Heart left ventricle (tissue), 16 donors: Measurements from ENCODE around the gene MTFMT. TPM values are rescaled to one million over a fixed set of nuclear protein-coding genes. Genes with fewer than 3 reads are reported as not detected.
A peak's percentile ranks its signal among the peaks of the same experiment; 100 is the strongest.

Experiments
- ATAC-seq, 4 donors: fragments of 200-7000 bp; cut with Tn5 transposase; one replicate each; pipeline ENCODE4 v1.9.1; 2020 to 2022; ENCODE audit warnings: moderate library complexity in 4 of 4, mild to moderate bottlenecking in 3 of 4, moderate number of reproducible peaks in 1 of 4
- DNase-seq, 5 donors: peaks; one replicate each; pipeline ENCODE4 v3.0.0-alpha.2; 2020
- H3K27ac ChIP-seq, 12 donors: fragments of 200-600 bp; sonication (generic) in 4 of 12; one replicate each; pipeline versions ENCODE4 v1.5.0 to v1.8.0; 2016 to 2022; ENCODE audit warnings: mild to moderate bottlenecking in 2 of 12
- H3K27me3 ChIP-seq, 9 donors: fragments of 200-600 bp; sonication (generic) in 2 of 9; one replicate each; pipeline versions ENCODE4 v1.5.1 to v1.8.0; 2016 to 2022; ENCODE audit warnings: mild to moderate bottlenecking in 3 of 9
- H3K36me3 ChIP-seq, 9 donors: fragments of 200-600 bp; sonication (generic) in 2 of 9; one replicate each; pipeline versions ENCODE4 v1.5.0 to v1.8.0; 2018 to 2022; ENCODE audit warnings: mild to moderate bottlenecking in 2 of 9
- H3K4me1 ChIP-seq, 12 donors: fragments of 200-600 bp; sonication (generic) in 4 of 12; one replicate each; pipeline versions ENCODE4 v1.5.0 to v1.8.0; 2016 to 2022; ENCODE audit warnings: mild to moderate bottlenecking in 3 of 12
- H3K4me3 ChIP-seq, 12 donors: fragments of 200-600 bp; sonication (generic) in 4 of 12; one replicate each; pipeline versions ENCODE4 v1.5.0 to v1.8.0; 2017 to 2022; ENCODE audit warnings: mild to moderate bottlenecking in 9 of 12, moderate library complexity in 4 of 12
- H3K9me3 ChIP-seq, 12 donors: fragments of 200-600 bp; sonication (generic) in 4 of 12; one replicate each; pipeline versions ENCODE4 v1.5.0 to v1.8.0; 2016 to 2022; ENCODE audit warnings: mild to moderate bottlenecking in 1 of 12
- POLR2A ChIP-seq, 2 donors: fragments of 450-650 bp; IDR thresholded peaks; one replicate each; pipeline ENCODE4 v1.6.1; 2017; ENCODE audit warnings: antibody characterized with exemption in 2 of 2, mild to moderate bottlenecking in 2 of 2, moderate library complexity in 2 of 2
- WGBS, 4 donors: extraction: QIAGEN DNeasy Blood & Tissue Kit in 2 of 4; methylation state at CpG; one replicate each; pipeline versions ENCODE4 v1.1.5 to v1.1.7; 2013 to 2018; 5-methylcytosine and 5-hydroxymethylcytosine counted together
- intact Hi-C, 10 donors: fragments of 100-400 bp; cut with DNase I; formaldehyde crosslinking; loops; one replicate each; pipeline versions ENCODE4 v1.11.1 to v1.14.2; 2022
- polyA plus RNA-seq, 2 donors: library from polyadenylated mRNA; stranded (reverse); fragments of 200-250 nt; gene quantifications; one replicate each; pipeline ENCODE4 v1.2.3, GENCODE V29; 2013
- total RNA-seq, 9 donors: library from RNA; depleted of rRNA in 2 of 9; stranded (reverse); fragments of >200 nt in 2 of 9; fragmentation: NEBNext Ultra II Directional in 3 of 9; extraction: Animal tissue kit (Norgen Biotek cat#: 25700) in 3 of 9; gene quantifications; one replicate each; pipeline versions ENCODE4 v1.1.0 to v1.2.4, GENCODE V29; 2016 to 2023
- TF ChIP-seq, protein P1 (sequence below), 12 donors: fragments of 200-600 bp; sonication (generic) in 4 of 12; IDR thresholded peaks; one replicate each; pipeline versions ENCODE4 v1.5.0 to v1.8.0; 2018 to 2022; ENCODE audit warnings: antibody characterized with exemption in 12 of 12, mild to moderate bottlenecking in 5 of 12
- donor health status: ischemic (EF 13 %, LVEDD 7.1; RV severe dilation, severe dysfunction).
- donor health status: healthy with polysubstance abuse.
- donor health status: DM: no; HTN: yes; CAD: no.
- donor health status: DM: no; HTN: no; CAD: no.
- donor health status: ischemic (EF 25% LVEDD 6.9; RV normal size, moderate dysfunction).
- donor health status: ischemic (EF 25% LVEDD 5.7; RV mildly dilated, moderate dysfunction).
- donor health status: healthy.
- donor health status: DM: yes; HTN: yes; CAD: no.
- donor health status: ischemic (EF 35%, LVEDD 5.7; RV mildly dilated, moderate dysfunction).
- donor health status: nonischemic (EF 11% LVEDD 7.7; RV severe dilation, severe dysfunction).
- donor health status: DM: yes; HTN: yes; CAD: no.
- donor health status: PGD.
- donor health status: ischemic (EF 29% LVEDD 5.4; RV normal size, mild dysfunction).
- donor health status: nonischemic (EF 23%, LVEDD 6.1; RV moderate dilation, normal function).

Gene MTFMT
- total and polyA plus RNA-seq, 11 donors = 6.0 to 41.0 (median 19.4) TPM

GRCh38 chr15:65055201-65055870 is 25.9 kb upstream of the MTFMT start:
- H3K4me1 ChIP-seq = peaks cover 0 to 39% (median 19%) of the 10 kb centered on the region in 12 donors
- H3K4me3 ChIP-seq = no peak overlapping the region
- WGBS, 4 donors = 24 to 52% (median 50%) methylated on average over 4 to 6 of the region's 6 CpGs
- H3K27ac ChIP-seq = peak overlapping the region in 10 of 12 donors; percentile 8 to 61 (median 34)
- H3K27me3 ChIP-seq = no peaks in the 10 kb centered on the region
- H3K36me3 ChIP-seq = peaks cover 0 to 35% (median 9%) of the 10 kb centered on the region in 9 donors
- H3K9me3 ChIP-seq = peaks cover 0 to 3% (median 0%) of the 10 kb centered on the region in 12 donors
- DNase-seq (peak in 2 of 5 donors; percentile 64 to 69), ATAC-seq (peak in 3 of 4 donors; percentile 21 to 72 (median 69))
- intact Hi-C loops = loop anchor here in 7 of 10 donors (2.0 to 10.0 kb wide), 6 partner anchors 23 to 239 kb away; partner anchors contain the start of gene RNU5A-1 (in 1 of the 7)
- no peak for TF ChIP-seq POLR2A (IDR thresholded peaks at IDR 0.05)
- TF ChIP-seq, protein P1, sequence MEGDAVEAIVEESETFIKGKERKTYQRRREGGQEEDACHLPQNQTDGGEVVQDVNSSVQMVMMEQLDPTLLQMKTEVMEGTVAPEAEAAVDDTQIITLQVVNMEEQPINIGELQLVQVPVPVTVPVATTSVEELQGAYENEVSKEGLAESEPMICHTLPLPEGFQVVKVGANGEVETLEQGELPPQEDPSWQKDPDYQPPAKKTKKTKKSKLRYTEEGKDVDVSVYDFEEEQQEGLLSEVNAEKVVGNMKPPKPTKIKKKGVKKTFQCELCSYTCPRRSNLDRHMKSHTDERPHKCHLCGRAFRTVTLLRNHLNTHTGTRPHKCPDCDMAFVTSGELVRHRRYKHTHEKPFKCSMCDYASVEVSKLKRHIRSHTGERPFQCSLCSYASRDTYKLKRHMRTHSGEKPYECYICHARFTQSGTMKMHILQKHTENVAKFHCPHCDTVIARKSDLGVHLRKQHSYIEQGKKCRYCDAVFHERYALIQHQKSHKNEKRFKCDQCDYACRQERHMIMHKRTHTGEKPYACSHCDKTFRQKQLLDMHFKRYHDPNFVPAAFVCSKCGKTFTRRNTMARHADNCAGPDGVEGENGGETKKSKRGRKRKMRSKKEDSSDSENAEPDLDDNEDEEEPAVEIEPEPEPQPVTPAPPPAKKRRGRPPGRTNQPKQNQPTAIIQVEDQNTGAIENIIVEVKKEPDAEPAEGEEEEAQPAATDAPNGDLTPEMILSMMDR (IDR thresholded peaks at IDR 0.05) = no peak

GRCh38 chr15:65054333-65055200 is 25.1 kb upstream of the MTFMT start:
- DNase-seq = peak; percentile 75 to 86 (median 78)
- H3K36me3 ChIP-seq = peaks cover 0 to 35% (median 9%) of the 10 kb centered on the region in 9 donors

GRCh38 chr15:65052956-65053355 is 23.5 kb upstream of the MTFMT start:
- TF ChIP-seq POLR2A (IDR thresholded peaks at IDR 0.05) = no peak
- TF ChIP-seq, protein P1 (IDR thresholded peaks at IDR 0.05) = no peak
- Histone ChIP-seq H3K27ac (no peak overlapping the region), H3K9me3 (no peaks in the 10 kb centered on the region), H3K36me3 (peaks cover 0 to 23% (median 6%) of the 10 kb centered on the region in 9 donors), H3K27me3 (no peaks in the 10 kb centered on the region), H3K4me1 (peaks cover 3 to 35% (median 24%) of the 10 kb centered on the region in 12 donors), H3K4me3 (no peak overlapping the region)
- intact Hi-C loops = loop anchor here in 4 of 10 donors (5.0 to 10.0 kb wide), 4 partner anchors 34 to 242 kb away; partner anchors contain the start of gene RNU5A-1 (in 1 of the 4)
- 83 to 92% (median 85%) methylated on average over 2 of the region's 2 CpGs for WGBS, 4 donors
- DNase-seq (no peak), ATAC-seq (no peak)

More at GRCh38 chr15:65054333-65055200, 25.1 kb upstream of the MTFMT start:
- H3K4me1 ChIP-seq = peaks cover 3 to 38% (median 19%) of the 10 kb centered on the region in 12 donors
- H3K4me3 ChIP-seq = no peak overlapping the region
- H3K9me3 ChIP-seq = no peaks in the 10 kb centered on the region
- WGBS, 4 donors = 63 to 75% (median 73%) methylated on average over 20 to 26 of the region's 26 CpGs
- TF ChIP-seq, protein P1 (IDR thresholded peaks at IDR 0.05) = peak; percentile 81 to 96 (median 92)
- no peak for TF ChIP-seq POLR2A (IDR thresholded peaks at IDR 0.05)
- peak; percentile 76 to 87 (median 82) for ATAC-seq
- intact Hi-C loops = loop anchor here (1.0 to 10.0 kb wide), 10 partner anchors 24 to 240 kb away; partner anchors contain the start of gene RNU5A-1 (in 1 of the 10)
- H3K27me3 ChIP-seq = no peaks in the 10 kb centered on the region
- peak overlapping the region in 7 of 12 donors; percentile 16 to 61 (median 56) for H3K27ac ChIP-seq
